NCI-H1694 treated with DMSO at 0.1 percent for 48 hours (cell line): ENCODE measurements around the gene KIT.

Source experiments
- DNase-seq: peaks from one replicate; lab custom pipeline; 2025; lab: John Stamatoyannopoulos, UW

The KIT gene

DNA sequence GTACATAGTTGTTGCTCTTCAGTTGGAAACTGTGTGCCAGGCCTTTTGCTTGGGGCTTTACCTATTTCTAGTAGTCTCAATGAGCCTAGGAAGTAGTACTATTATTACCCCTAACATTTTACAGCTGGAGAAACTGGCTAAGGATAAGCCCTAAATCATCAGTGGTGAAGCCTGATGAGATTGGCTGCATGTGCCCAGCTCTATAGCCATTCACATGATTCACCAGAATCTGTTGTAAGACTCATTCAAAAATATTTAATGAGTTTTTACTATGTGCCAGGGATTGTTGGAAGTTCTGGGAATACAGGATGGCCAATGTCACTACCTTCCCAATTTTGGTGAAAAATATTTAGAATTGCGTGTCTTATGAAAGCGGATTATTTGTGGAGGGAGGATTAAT is 2.8 kb downstream of the KIT start:
- DNase-seq = no peak

DNA sequence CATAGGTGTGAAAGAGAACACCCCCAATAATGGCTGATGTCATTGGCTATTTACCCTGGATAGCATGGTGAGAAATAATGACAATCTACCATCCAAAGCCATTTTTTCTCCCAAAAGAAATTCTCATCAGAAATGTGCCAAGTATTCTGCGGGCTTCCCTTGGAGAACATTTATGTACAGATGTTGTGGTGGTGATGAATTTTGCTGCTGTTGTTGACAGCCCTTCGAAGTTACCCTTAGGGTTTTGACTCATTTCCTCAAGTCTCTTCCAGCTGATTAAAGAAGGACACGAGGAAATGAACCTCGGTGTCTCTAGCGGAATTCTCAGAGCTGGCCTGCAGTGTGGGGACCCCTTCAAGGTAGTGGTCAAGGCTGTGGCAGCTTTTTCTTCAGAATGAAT is 3.4 kb downstream of the KIT start:
- DNase-seq = no peak

- DNase-seq = no peak
Measured at GRCh38 chr4:54661686-54662085, 3.9 kb downstream of the KIT start.

DNA sequence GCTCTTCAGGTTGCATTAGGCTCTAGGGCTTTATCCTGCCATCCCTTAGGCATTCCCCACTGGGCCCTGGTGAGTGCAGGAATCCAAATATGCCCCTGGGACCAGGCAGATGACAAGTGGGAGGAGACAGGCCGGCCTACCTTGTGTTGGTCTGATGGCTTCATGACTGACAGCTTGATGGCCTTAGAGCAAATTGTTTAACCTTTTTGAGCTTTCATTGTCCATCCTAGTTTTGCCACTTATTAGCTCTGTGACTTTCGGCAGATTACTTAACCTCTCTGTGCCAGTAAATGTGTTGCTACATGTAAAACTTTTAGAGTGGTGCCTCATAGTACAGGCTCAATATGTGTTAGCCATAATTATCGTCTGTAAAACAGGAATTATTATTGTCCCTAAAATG is 4.4 kb downstream of the KIT start:
- DNase-seq = no peak

- DNase-seq = no peak
Measured at GRCh38 chr4:54662901-54663585, 5.3 kb downstream of the KIT start.

DNA sequence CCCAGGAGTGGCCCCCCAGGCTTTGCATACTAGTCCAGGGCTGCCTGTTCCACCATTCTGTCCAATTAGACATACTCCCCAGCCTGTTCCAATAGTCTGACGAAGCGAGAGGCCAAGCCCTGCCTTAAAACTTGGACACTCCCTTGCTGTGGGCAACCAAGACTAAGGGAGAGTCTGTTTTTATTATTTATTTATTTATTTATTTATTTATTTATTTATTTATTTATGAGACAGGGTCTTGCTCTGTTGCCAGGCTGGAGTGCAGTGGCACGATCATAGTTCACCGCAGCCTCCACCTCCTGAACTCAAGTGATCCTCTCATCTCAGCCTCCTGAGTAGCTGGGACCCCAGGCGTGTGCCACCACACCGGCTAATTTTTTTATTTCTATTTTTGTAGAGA is 6.6 kb downstream of the KIT start:
- DNase-seq = no peak

GRCh38 chr4:54668014-54668611 is 10.4 kb downstream of the KIT start:
- DNase-seq = no peak

- no peak for DNase-seq
Measured at GRCh38 chr4:54669831-54670230, 12.1 kb downstream of the KIT start.

DNA sequence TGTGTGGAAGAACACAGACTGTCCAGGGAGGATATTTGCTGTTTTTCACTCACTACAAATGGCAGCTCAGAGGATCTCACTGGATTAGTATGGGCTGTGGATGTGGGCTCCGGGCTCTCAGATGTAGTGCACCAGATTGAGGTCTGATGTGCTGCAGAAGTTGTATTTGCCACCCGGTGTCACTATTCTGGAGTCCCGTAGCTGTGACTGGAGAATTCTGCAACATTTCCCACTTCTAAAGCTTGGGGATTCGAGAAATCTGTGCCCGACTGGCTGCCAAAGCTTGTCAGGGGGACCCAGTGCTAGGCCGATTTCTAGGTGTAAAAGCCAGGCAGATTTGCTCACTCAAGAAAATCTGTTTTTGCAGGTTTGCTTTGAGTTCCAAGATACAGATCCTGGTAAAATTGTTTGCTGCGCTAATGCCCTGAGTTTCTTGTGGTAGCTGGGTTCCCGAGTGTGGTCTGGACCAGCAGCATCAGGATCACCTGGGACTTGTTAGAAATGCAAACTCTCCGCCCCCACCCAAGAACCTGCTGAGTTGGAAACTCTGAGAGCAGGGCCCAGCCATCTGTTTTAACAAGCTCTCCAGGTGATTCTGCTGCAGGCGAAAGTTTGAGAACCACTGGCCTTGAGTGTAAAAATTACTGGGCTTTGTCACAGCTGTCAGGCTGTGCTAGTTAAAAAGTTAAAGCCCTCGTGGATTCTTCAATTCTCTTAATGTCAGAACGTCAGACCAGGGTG is 18.1 kb downstream of the KIT start:
- no peak for DNase-seq

DNA sequence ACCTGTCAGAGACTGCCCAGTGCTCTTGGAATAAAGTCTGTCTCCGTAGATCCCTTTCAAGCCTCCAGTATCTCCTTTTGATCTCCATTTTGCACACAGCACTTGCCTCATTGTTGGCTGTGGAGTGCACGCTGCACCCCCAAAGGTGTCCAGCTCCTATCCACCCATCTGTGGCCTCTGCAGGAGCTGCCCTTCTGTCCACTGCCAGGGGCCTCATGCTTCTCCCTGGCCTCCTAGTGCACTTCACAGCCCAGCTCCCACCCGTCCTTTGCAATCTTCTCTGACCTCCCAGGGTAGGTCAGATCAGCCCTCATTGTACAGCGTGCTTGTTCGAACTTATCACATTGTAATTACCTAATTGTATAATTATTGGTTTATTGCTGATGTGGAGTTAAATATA is 18.9 kb downstream of the KIT start:
- no peak for DNase-seq

GRCh38 chr4:54677416-54677815 is 19.7 kb downstream of the KIT start:
- no peak for DNase-seq

DNA sequence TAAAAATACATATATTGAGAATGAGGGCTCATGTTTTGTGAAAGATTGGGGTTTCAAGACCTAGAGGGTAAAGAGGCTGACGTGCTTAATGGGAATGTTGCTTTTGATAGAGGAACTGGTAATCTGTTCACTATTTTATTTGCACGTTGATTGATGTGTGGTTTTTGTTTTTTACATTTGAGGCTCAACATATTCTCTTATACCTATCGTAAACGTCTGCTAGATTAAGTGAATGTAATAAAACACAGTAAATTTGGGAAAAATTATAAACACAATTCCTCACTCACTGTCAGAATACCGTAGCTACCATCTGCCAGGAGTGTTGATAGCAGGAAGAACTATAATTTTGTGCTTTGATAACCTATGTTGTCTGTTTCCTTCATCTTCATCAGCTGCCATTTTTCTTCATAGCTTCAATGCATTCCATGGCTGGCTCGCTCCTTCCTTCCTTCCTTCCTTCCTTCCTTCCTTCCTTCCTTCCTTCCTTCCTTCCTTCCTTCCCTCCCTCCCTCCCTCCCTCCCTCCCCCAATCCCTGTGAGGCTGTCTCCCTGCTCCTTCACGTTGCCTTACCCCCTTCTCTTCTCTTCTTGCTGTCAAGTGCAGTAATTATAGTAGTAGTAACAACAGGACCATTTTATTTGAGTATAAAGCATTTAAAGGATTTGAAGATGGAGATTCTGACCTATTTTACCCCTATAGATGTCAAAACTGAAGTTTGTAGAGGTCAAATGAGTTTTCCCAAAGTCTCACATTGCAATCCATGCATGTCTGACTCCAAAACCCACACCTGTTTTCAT is 20.3 kb downstream of the KIT start:
- DNase-seq = no peak

DNA sequence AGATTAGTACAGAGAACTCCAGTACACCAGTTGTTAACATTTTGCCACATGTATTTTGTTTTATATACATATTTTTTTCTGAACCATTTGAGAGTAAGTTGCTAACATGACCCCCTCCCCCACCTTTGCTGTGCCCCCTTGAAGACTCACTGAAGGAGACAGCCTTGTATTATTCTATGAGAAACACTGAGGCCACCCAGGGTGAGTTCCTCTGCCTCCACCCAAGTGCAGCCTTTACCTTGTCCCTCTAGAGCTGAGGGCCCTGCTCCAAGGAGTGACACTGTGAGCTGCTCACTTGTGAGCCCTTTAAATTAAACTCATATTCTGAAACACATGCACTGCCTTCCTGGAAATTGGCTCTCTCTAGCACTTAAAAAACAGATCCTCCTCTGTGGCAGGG is 21.1 kb downstream of the KIT start:
- DNase-seq = no peak

GRCh38 chr4:54679813-54680212 is 22.1 kb downstream of the KIT start:
- no peak for DNase-seq

GRCh38 chr4:54683616-54684346 is 26.0 kb downstream of the KIT start:
- DNase-seq = peak; percentile 13

GRCh38 chr4:54685810-54686209 is 28.1 kb downstream of the KIT start:
- no peak for DNase-seq

- no peak for DNase-seq
Measured at GRCh38 chr4:54687887-54688841, 30.4 kb downstream of the KIT start.

- no peak for DNase-seq
Measured at GRCh38 chr4:54695337-54695736, 37.6 kb downstream of the KIT start.

DNA sequence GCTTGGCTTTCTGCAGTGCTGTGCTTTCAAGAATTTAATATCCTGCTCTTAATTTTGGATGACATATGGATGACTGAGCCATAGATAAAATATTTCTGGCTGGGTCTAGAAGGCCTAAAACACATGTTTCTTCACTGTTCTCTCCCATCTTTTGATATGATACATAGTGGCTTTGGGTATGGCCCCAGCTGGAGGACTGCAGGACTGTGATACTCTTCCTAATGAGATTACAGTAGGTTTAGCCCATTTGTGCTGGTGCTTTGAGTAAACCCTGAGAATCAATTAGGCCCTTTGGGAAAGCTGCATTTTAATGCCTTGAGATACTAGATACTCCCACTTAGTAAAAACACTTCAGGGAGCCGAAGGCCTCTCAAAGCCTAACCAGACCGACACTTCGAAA is 38.0 kb downstream of the KIT start:
- no peak for DNase-seq

GRCh38 chr4:54696649-54697048 is 38.9 kb downstream of the KIT start:
- no peak for DNase-seq

- DNase-seq = no peak
Measured at GRCh38 chr4:54700986-54701385, 43.2 kb downstream of the KIT start.
